ENCODE data around the gene SIRT5.

SIRT5 gene

GRCh38 chr6:13629459-13630116 is 55.2 kb downstream of the SIRT5 start:
- DNase-seq (ENCODE audit: low read depth in 2 of 2, low spot score in 1 of 2): no peak

GRCh38 chr6:13630499-13630898 is 56.1 kb downstream of the SIRT5 start:
- no peak for DNase-seq (ENCODE audit: low read depth in 2 of 2, low spot score in 1 of 2)

- DNase-seq (ENCODE audit: low read depth in 2 of 2, low spot score in 1 of 2): no peak
Measured at GRCh38 chr6:13633343-13633742, 58.9 kb downstream of the SIRT5 start.

GRCh38 chr6:13635948-13636658 is 61.7 kb downstream of the SIRT5 start:
- DNase-seq (ENCODE audit: low read depth in 2 of 2, low spot score in 1 of 2): no peak

- no peak for DNase-seq (ENCODE audit: low read depth in 2 of 2, low spot score in 1 of 2)
Measured at GRCh38 chr6:13638014-13638413, 63.6 kb downstream of the SIRT5 start.

GRCh38 chr6:13638626-13639025 is 64.2 kb downstream of the SIRT5 start:
- DNase-seq (ENCODE audit: low read depth in 2 of 2, low spot score in 1 of 2): no peak

- no peak for DNase-seq (ENCODE audit: low read depth in 2 of 2, low spot score in 1 of 2)
Measured at GRCh38 chr6:13641315-13641714, 66.9 kb downstream of the SIRT5 start.

- no peak for DNase-seq (ENCODE audit: low read depth in 2 of 2, low spot score in 1 of 2)
Measured at GRCh38 chr6:13643125-13643524, 68.7 kb downstream of the SIRT5 start.

GRCh38 chr6:13648850-13649249 is 74.4 kb downstream of the SIRT5 start:
- DNase-seq (ENCODE audit: low read depth in 2 of 2, low spot score in 1 of 2): no peak

GRCh38 chr6:13649393-13649792 is 75.0 kb downstream of the SIRT5 start:
- DNase-seq (ENCODE audit: low read depth in 2 of 2, low spot score in 1 of 2): no peak

GRCh38 chr6:13653296-13653695 is 78.9 kb downstream of the SIRT5 start:
- DNase-seq (ENCODE audit: low read depth in 2 of 2, low spot score in 1 of 2): no peak

GRCh38 chr6:13654496-13654895 is 80.1 kb downstream of the SIRT5 start:
- DNase-seq (ENCODE audit: low read depth in 2 of 2, low spot score in 1 of 2): no peak

- no peak for DNase-seq (ENCODE audit: low read depth in 2 of 2, low spot score in 1 of 2)
Measured at GRCh38 chr6:13655700-13656099, 81.3 kb downstream of the SIRT5 start.

GRCh38 chr6:13660273-13660672 is 85.9 kb downstream of the SIRT5 start:
- DNase-seq (ENCODE audit: low read depth in 2 of 2, low spot score in 1 of 2): no peak

GRCh38 chr6:13660893-13661292 is 86.5 kb downstream of the SIRT5 start:
- DNase-seq (ENCODE audit: low read depth in 2 of 2, low spot score in 1 of 2): no peak

GRCh38 chr6:13661647-13662046 is 87.2 kb downstream of the SIRT5 start:
- no peak for DNase-seq (ENCODE audit: low read depth in 2 of 2, low spot score in 1 of 2)

GRCh38 chr6:13662651-13663334 is 88.4 kb downstream of the SIRT5 start:
- no peak for DNase-seq (ENCODE audit: low read depth in 2 of 2, low spot score in 1 of 2)

- DNase-seq (ENCODE audit: low read depth in 2 of 2, low spot score in 1 of 2): no peak
Measured at GRCh38 chr6:13663986-13664385, 89.6 kb downstream of the SIRT5 start.
